Measurements from ENCODE around the gene SIGLEC15.

DNA sequence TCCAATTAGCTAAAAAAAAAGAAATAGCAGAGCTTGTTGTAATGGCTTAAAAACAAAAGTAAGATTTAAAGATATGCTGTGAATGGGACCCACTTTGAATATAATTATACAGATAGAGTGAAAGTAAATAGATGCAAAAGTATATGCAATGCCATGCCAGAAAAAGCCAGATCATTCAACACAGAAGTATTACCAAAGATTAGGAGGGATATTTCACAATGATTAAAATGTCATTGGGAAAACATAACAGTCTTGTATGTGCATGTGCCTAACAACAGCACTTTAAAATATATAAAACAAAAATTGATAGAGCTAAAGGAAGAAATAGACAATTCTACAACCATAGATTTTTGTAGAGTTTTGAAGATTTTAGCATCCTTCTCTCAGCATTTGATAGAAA, 19.9 kb upstream of the SIGLEC15 start:
- TF ChIP-seq POLR2AphosphoS5 (IDR thresholded peaks at IDR 0.05; ENCODE audit: low read length) (no peak), SIN3A (IDR thresholded peaks at IDR 0.05; ENCODE audit: low read depth, low read length) (no peak), CBX5 (IDR thresholded peaks at IDR 0.05; ENCODE audit: low read depth) (no peak), POLR2A (IDR thresholded peaks at IDR 0.05; ENCODE audit: low read depth, low read length) (no peak), RFX5 (IDR thresholded peaks at IDR 0.05; ENCODE audit: low read depth, low read length) (no peak)
- TF ChIP-seq, protein P1, sequence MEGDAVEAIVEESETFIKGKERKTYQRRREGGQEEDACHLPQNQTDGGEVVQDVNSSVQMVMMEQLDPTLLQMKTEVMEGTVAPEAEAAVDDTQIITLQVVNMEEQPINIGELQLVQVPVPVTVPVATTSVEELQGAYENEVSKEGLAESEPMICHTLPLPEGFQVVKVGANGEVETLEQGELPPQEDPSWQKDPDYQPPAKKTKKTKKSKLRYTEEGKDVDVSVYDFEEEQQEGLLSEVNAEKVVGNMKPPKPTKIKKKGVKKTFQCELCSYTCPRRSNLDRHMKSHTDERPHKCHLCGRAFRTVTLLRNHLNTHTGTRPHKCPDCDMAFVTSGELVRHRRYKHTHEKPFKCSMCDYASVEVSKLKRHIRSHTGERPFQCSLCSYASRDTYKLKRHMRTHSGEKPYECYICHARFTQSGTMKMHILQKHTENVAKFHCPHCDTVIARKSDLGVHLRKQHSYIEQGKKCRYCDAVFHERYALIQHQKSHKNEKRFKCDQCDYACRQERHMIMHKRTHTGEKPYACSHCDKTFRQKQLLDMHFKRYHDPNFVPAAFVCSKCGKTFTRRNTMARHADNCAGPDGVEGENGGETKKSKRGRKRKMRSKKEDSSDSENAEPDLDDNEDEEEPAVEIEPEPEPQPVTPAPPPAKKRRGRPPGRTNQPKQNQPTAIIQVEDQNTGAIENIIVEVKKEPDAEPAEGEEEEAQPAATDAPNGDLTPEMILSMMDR (IDR thresholded peaks at IDR 0.05 in 2 of 3, conservative IDR thresholded peaks at IDR 0.05 in 1 of 3; ENCODE audit: control insufficient read depth in 2 of 3, extremely low read depth in 1 of 3, insufficient read depth in 1 of 3, low read depth in 3 of 3, low read length in 3 of 3), result no peak
- TF ChIP-seq, protein P2, sequence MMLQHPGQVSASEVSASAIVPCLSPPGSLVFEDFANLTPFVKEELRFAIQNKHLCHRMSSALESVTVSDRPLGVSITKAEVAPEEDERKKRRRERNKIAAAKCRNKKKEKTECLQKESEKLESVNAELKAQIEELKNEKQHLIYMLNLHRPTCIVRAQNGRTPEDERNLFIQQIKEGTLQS (IDR thresholded peaks at IDR 0.05; ENCODE audit: borderline replicate concordance, extremely low read depth, low read depth, low read length), result no peak

Measured in GM12878 (cell line).